ENCODE results near the gene MOB4. TPM values are rescaled to one million over a fixed set of nuclear protein-coding genes. Genes with fewer than 3 reads are reported as not detected.

Gene MOB4
- total RNA-seq, 6 experiments from 2014 or later, result 30.1 to 38.6 (median 34.4) TPM

GRCh38 chr2:197558393-197558792 lies 42.5 kb downstream of the MOB4 start:
- no peaks in the 10 kb centered on the region for H3K4me1 Mint-ChIP-seq (ENCODE audit: low read depth)
- TF ChIP-seq CTCF (IDR thresholded peaks at IDR 0.05), result no peak
- H3K4me3 Mint-ChIP-seq, result no peak overlapping the region
- peaks cover 23% of the 10 kb centered on the region for H3K36me3 Mint-ChIP-seq (ENCODE audit: low read depth)
- no peaks in the 10 kb centered on the region for H3K9me3 Mint-ChIP-seq
- no peak overlapping the region for H3K27ac Mint-ChIP-seq
- no peak for DNase-seq
- H3K27me3 Mint-ChIP-seq (ENCODE audit: insufficient read depth), result no peaks in the 10 kb centered on the region

- H3K4me1 Mint-ChIP-seq (ENCODE audit: low read depth), result no peaks in the 10 kb centered on the region
- no peaks in the 10 kb centered on the region for H3K9me3 Mint-ChIP-seq
- no peaks in the 10 kb centered on the region for H3K27me3 Mint-ChIP-seq (ENCODE audit: insufficient read depth)
- H3K27ac Mint-ChIP-seq, result no peak overlapping the region
- H3K4me3 Mint-ChIP-seq, result no peak overlapping the region
- H3K36me3 Mint-ChIP-seq (ENCODE audit: low read depth), result peaks cover 28% of the 10 kb centered on the region
- no peak for DNase-seq
- TF ChIP-seq CTCF (IDR thresholded peaks at IDR 0.05), result no peak
Measured at GRCh38 chr2:197559681-197560080, 43.8 kb downstream of the MOB4 start.

GRCh38 chr2:197560146-197560665 lies 44.3 kb downstream of the MOB4 start:
- Mint-ChIP-seq H3K9me3 (no peaks in the 10 kb centered on the region), H3K36me3 (ENCODE audit: low read depth) (peaks cover 28% of the 10 kb centered on the region), H3K27me3 (ENCODE audit: insufficient read depth) (no peaks in the 10 kb centered on the region), H3K27ac (no peak overlapping the region), H3K4me3 (no peak overlapping the region), H3K4me1 (ENCODE audit: low read depth) (no peaks in the 10 kb centered on the region)
- no peak for TF ChIP-seq CTCF (IDR thresholded peaks at IDR 0.05)
- no peak for DNase-seq

GRCh38 chr2:197571627-197572271 lies 55.9 kb downstream of the MOB4 start:
- Mint-ChIP-seq H3K9me3 (peaks cover 16% of the 10 kb centered on the region), H3K36me3 (ENCODE audit: low read depth) (peaks cover 35% of the 10 kb centered on the region), H3K27ac (peak overlapping the region; percentile 48), H3K4me1 (ENCODE audit: low read depth) (peaks cover 20% of the 10 kb centered on the region), H3K27me3 (ENCODE audit: insufficient read depth) (peaks cover 2% of the 10 kb centered on the region; the same call in 1 of the 2 replicates), H3K4me3 (no peak overlapping the region)
- no peak for TF ChIP-seq CTCF (IDR thresholded peaks at IDR 0.05)
- peak; percentile 30 for DNase-seq

GRCh38 chr2:197573608-197574007 lies 57.7 kb downstream of the MOB4 start:
- no peak overlapping the region for H3K4me3 Mint-ChIP-seq
- no peak overlapping the region for H3K27ac Mint-ChIP-seq
- H3K27me3 Mint-ChIP-seq (ENCODE audit: insufficient read depth), result peaks cover 2% of the 10 kb centered on the region; the same call in 1 of the 2 replicates

More at GRCh38 chr2:197573608-197574007, 57.7 kb downstream of the MOB4 start:
- peaks cover 31% of the 10 kb centered on the region for H3K36me3 Mint-ChIP-seq (ENCODE audit: low read depth)
- no peak for TF ChIP-seq CTCF (IDR thresholded peaks at IDR 0.05)
- no peak for DNase-seq
- peaks cover 16% of the 10 kb centered on the region for H3K9me3 Mint-ChIP-seq
- peaks cover 24% of the 10 kb centered on the region for H3K4me1 Mint-ChIP-seq (ENCODE audit: low read depth)
